NOMO-1 treated with DMSO at 0.1 percent for 48 hours (cell line): ENCODE measurements around the gene MICB.
"Not testable (repeated sequence)": the region's sequence is repeated elsewhere in the genome, so short reads cannot be mapped to it uniquely, and the experiment has no call there.

Source experiments
- DNase-seq: peaks from one replicate; lab custom pipeline; 2025; ENCODE audit not compliant: unreplicated experiment; lab: John Stamatoyannopoulos, UW

Gene MICB

GRCh38 chr6:31473780-31474761 is 23.9 kb upstream of the MICB start:
- no peak for DNase-seq

- no peak for DNase-seq
These were observed 23.1 kb upstream of the MICB start for GRCh38 chr6:31474871-31475286.

- DNase-seq, result no peak
These were observed 21.3 kb upstream of the MICB start for GRCh38 chr6:31476515-31477139.

GRCh38 chr6:31477521-31477920 is 20.4 kb upstream of the MICB start:
- DNase-seq, result no peak

GRCh38 chr6:31478186-31478950 is 19.6 kb upstream of the MICB start:
- DNase-seq, result no peak

- DNase-seq, result no peak
These were observed 18.6 kb upstream of the MICB start for GRCh38 chr6:31479151-31479932.

- DNase-seq, result no peak
These were observed 17.9 kb upstream of the MICB start for GRCh38 chr6:31479933-31480535.

- DNase-seq, result no peak
These were observed 17.4 kb upstream of the MICB start for GRCh38 chr6:31480574-31480973.

GRCh38 chr6:31483392-31483791 is 14.6 kb upstream of the MICB start:
- no peak for DNase-seq

- DNase-seq, result no peak
These were observed 12.9 kb upstream of the MICB start for GRCh38 chr6:31485055-31485454.

GRCh38 chr6:31486065-31486837 is 11.7 kb upstream of the MICB start:
- DNase-seq, result not testable (repeated sequence)

GRCh38 chr6:31487674-31488073 is 10.3 kb upstream of the MICB start:
- not testable (repeated sequence) for DNase-seq

GRCh38 chr6:31489086-31489485 is 8.9 kb upstream of the MICB start:
- no peak for DNase-seq

GRCh38 chr6:31490115-31490873 is 7.7 kb upstream of the MICB start:
- no peak for DNase-seq

GRCh38 chr6:31493550-31493874 is 4.4 kb upstream of the MICB start:
- DNase-seq, result not testable (repeated sequence)

- DNase-seq, result peak; percentile 72
These were observed 3.9 kb upstream of the MICB start for GRCh38 chr6:31493875-31494694.

GRCh38 chr6:31495580-31495979 is 2.4 kb upstream of the MICB start:
- no peak for DNase-seq

- not testable (repeated sequence) for DNase-seq
These were observed 1.1 kb upstream of the MICB start for GRCh38 chr6:31496826-31497225.
